Tibial artery (tissue), 4 donors: Measurements from ENCODE around the gene SARNP.

ENCODE experiments used
- DNase-seq, 2 donors: peaks; one replicate each; pipeline ENCODE4 v3.0.0-alpha.2; 2019
- H3K27ac ChIP-seq, 2 donors: fragments of 200-600 bp; sonication (generic) in 1 of 2; 1 replicate in 1 of 2; 2 replicates in 1 of 2; pipeline ENCODE4 v1.5.1; 2018 to 2019; ENCODE audit warnings: mild to moderate bottlenecking in 1 of 2
- H3K27me3 ChIP-seq, 2 donors: fragments of 200-600 bp; sonication (generic) in 1 of 2; one replicate each; pipeline versions ENCODE4 v1.5.1 to v1.6.0; 2016 to 2019
- H3K36me3 ChIP-seq, 3 donors: fragments of 200-600 bp; sonication (generic) in 2 of 3; one replicate each; pipeline ENCODE4 v1.5.1; 2016 to 2019; ENCODE audit warnings: mild to moderate bottlenecking in 2 of 3
- H3K4me1 ChIP-seq, 4 donors: fragments of 200-600 bp; sonication (generic) in 2 of 4; 1 replicate in 3 of 4; 2 replicates in 1 of 4; pipeline ENCODE4 v1.5.1; 2016 to 2019
- H3K4me3 ChIP-seq, 2 donors: fragments of 200-600 bp; sonication (generic) in 1 of 2; 1 replicate in 1 of 2; 2 replicates in 1 of 2; pipeline ENCODE4 v1.5.1; 2018 to 2019; ENCODE audit warnings: mild to moderate bottlenecking in 2 of 2
- H3K9me3 ChIP-seq, 3 donors: fragments of 200-600 bp; sonication (generic) in 1 of 3; one replicate each; pipeline ENCODE4 v1.5.1; 2016 to 2019
- CTCF ChIP-seq, 2 experiments: fragments of 200-600 bp in 1 of 2; fragments of 450-650 bp in 1 of 2; IDR thresholded peaks; one replicate each; pipeline ENCODE4 v1.5.1; 2017 to 2019; ENCODE audit warnings: antibody characterized with exemption in 2 of 2, mild to moderate bottlenecking in 1 of 2, moderate library complexity in 1 of 2
- intact Hi-C: fragments of 100-400 bp; cut with DNase I; formaldehyde crosslinking; loops from one replicate; pipeline ENCODE4 v1.15.0; 2023; ENCODE audit warnings: low total_unique reads

Gene SARNP

GRCh38 chr12:55712700-55713415 lies 104.7 kb downstream of the SARNP start:
- H3K27ac ChIP-seq = peak overlapping the region; percentile 96 to 98
- no peak for DNase-seq
- no peaks in the 10 kb centered on the region for H3K36me3 ChIP-seq
- intact Hi-C loops = no loop called here
- H3K4me1 ChIP-seq = peaks cover 0 to 92% (median 62%) of the 10 kb centered on the region in 4 donors
- H3K9me3 ChIP-seq = no peaks in the 10 kb centered on the region
- H3K4me3 ChIP-seq = peak overlapping the region; percentile 94 to 96
- H3K27me3 ChIP-seq = no peaks in the 10 kb centered on the region
- TF ChIP-seq CTCF (IDR thresholded peaks at IDR 0.05) = no peak

GRCh38 chr12:55711786-55712553 lies 105.6 kb downstream of the SARNP start:
- Histone ChIP-seq H3K4me3 (peak overlapping the region; percentile 94 to 96), H3K9me3 (no peaks in the 10 kb centered on the region), H3K4me1 (peaks cover 0 to 83% (median 53%) of the 10 kb centered on the region in 4 donors), H3K27ac (peak overlapping the region; percentile 96 to 98), H3K36me3 (no peaks in the 10 kb centered on the region), H3K27me3 (no peaks in the 10 kb centered on the region)
- no peak for DNase-seq
- intact Hi-C loops = no loop called here
- TF ChIP-seq CTCF (IDR thresholded peaks at IDR 0.05) = no peak

- intact Hi-C loops = no loop called here
- DNase-seq = no peak
- Histone ChIP-seq H3K4me1 (peaks cover 0 to 74% (median 41%) of the 10 kb centered on the region in 4 donors), H3K9me3 (no peaks in the 10 kb centered on the region), H3K36me3 (no peaks in the 10 kb centered on the region), H3K27ac (peak overlapping the region; percentile 96 to 98), H3K4me3 (peak overlapping the region; percentile 94 to 96), H3K27me3 (no peaks in the 10 kb centered on the region)
- TF ChIP-seq CTCF (IDR thresholded peaks at IDR 0.05) = no peak
These were observed 108.8 kb downstream of the SARNP start for GRCh38 chr12:55708695-55709233.

GRCh38 chr12:55707841-55708694 lies 109.5 kb downstream of the SARNP start, which contains the start of gene ITGA7:
Gene ITGA7, minus strand, starts transcription at chr12:55707904. Its CDS starts 222 bp downstream, at chr12:55707682.
- no peaks in the 10 kb centered on the region for H3K9me3 ChIP-seq
- no peaks in the 10 kb centered on the region for H3K36me3 ChIP-seq
- H3K27ac ChIP-seq = peak within 1 kb of the TSS; percentile 96 to 98
- peak within 1 kb of the TSS; percentile 94 to 96 for H3K4me3 ChIP-seq
- peaks cover 0 to 74% (median 43%) of the 10 kb centered on the region in 4 donors for H3K4me1 ChIP-seq
- DNase-seq = peak; percentile 59 to 93
- intact Hi-C loops = no loop called here
- no peaks in the 10 kb centered on the region for H3K27me3 ChIP-seq
- TF ChIP-seq CTCF (IDR thresholded peaks at IDR 0.05) = no peak
